ENCODE results near the gene LRRC3.

Gene LRRC3

GRCh38 chr21:44507673-44508425 lies 52.5 kb downstream of the LRRC3 start:
- Histone ChIP-seq H2AFZ (ENCODE audit: low read depth, low read length) (no peak overlapping the region), H3K27ac (ENCODE audit: low read length) (no peak overlapping the region), H3K36me3 (replicated peaks; ENCODE audit: low read depth, low read length) (no peaks in the 10 kb centered on the region), H3K9me3 (ENCODE audit: insufficient read depth, low read length) (no peaks in the 10 kb centered on the region), H4K20me1 (ENCODE audit: insufficient read depth, low read length) (no peaks in the 10 kb centered on the region), H3K4me3 (ENCODE audit: low read length) (no peak overlapping the region), H3K79me2 (ENCODE audit: low read length) (no peaks in the 10 kb centered on the region), H3K4me2 (ENCODE audit: low read length) (no peak overlapping the region), H3K9ac (ENCODE audit: low read length) (no peak overlapping the region), H3K4me1 (ENCODE audit: low read length) (peaks cover 3% of the 10 kb centered on the region; the same call in 1 of the 2 replicates), H3K27me3 (ENCODE audit: low read depth, low read length) (no peaks in the 10 kb centered on the region; the same call in none of the 2 replicates)
- TF ChIP-seq EZH2phosphoT487 (IDR thresholded peaks at IDR 0.05; ENCODE audit: low read depth) = no peak
- TF ChIP-seq CTCF (IDR thresholded peaks at IDR 0.05; ENCODE audit: low read depth, low read length) = no peak

GRCh38 chr21:44508426-44508710 lies 53.1 kb downstream of the LRRC3 start:
- H3K4me3 ChIP-seq (ENCODE audit: low read length) = no peak overlapping the region
- H3K27me3 ChIP-seq (ENCODE audit: low read depth, low read length) = no peaks in the 10 kb centered on the region; the same call in none of the 2 replicates
- H4K20me1 ChIP-seq (ENCODE audit: insufficient read depth, low read length) = no peaks in the 10 kb centered on the region
- no peaks in the 10 kb centered on the region for H3K9me3 ChIP-seq (ENCODE audit: insufficient read depth, low read length)
- no peak overlapping the region for H3K27ac ChIP-seq (ENCODE audit: low read length)
- H3K36me3 ChIP-seq (replicated peaks; ENCODE audit: low read depth, low read length) = no peaks in the 10 kb centered on the region
- no peaks in the 10 kb centered on the region for H3K79me2 ChIP-seq (ENCODE audit: low read length)
- no peak overlapping the region for H2AFZ ChIP-seq (ENCODE audit: low read depth, low read length)
- no peak overlapping the region for H3K9ac ChIP-seq (ENCODE audit: low read length)
- TF ChIP-seq EZH2phosphoT487 (IDR thresholded peaks at IDR 0.05; ENCODE audit: low read depth) = no peak
- TF ChIP-seq CTCF (IDR thresholded peaks at IDR 0.05; ENCODE audit: low read depth, low read length) = no peak
- H3K4me2 ChIP-seq (ENCODE audit: low read length) = no peak overlapping the region
- H3K4me1 ChIP-seq (ENCODE audit: low read length) = peaks cover 3% of the 10 kb centered on the region; the same call in 1 of the 2 replicates

GRCh38 chr21:44508711-44509445 lies 53.6 kb downstream of the LRRC3 start:
- Histone ChIP-seq H3K4me1 (ENCODE audit: low read length) (peaks cover 3% of the 10 kb centered on the region; the same call in 1 of the 2 replicates), H3K27ac (ENCODE audit: low read length) (no peak overlapping the region), H3K4me3 (ENCODE audit: low read length) (no peak overlapping the region), H3K9me3 (ENCODE audit: insufficient read depth, low read length) (no peaks in the 10 kb centered on the region), H3K36me3 (replicated peaks; ENCODE audit: low read depth, low read length) (no peaks in the 10 kb centered on the region), H4K20me1 (ENCODE audit: insufficient read depth, low read length) (no peaks in the 10 kb centered on the region), H3K79me2 (ENCODE audit: low read length) (no peaks in the 10 kb centered on the region), H3K27me3 (ENCODE audit: low read depth, low read length) (no peaks in the 10 kb centered on the region; the same call in none of the 2 replicates), H3K4me2 (ENCODE audit: low read length) (no peak overlapping the region), H3K9ac (ENCODE audit: low read length) (no peak overlapping the region), H2AFZ (ENCODE audit: low read depth, low read length) (no peak overlapping the region)
- TF ChIP-seq EZH2phosphoT487 (IDR thresholded peaks at IDR 0.05; ENCODE audit: low read depth) (no peak), CTCF (IDR thresholded peaks at IDR 0.05; ENCODE audit: low read depth, low read length) (no peak)

DNA sequence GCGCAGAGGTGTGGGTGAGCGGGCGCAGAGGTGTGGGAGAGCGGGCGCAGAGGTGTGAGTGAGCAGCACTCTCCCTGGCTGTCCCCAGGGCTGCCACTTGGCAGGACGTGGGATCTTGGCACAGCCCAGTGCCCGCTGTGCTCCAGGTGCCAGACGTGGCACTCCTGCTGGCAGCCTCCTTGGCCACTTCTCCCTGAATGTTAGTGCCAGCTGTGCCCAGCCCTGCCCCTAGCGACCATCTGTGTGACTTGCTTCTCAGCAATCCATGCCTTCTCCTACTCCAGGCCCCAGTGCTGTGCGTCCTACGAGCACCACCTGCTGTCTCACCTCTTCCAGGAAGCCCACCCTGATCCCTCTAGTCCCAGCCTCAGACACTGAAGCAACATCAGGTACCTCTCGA lies 54.2 kb downstream of the LRRC3 start:
- Histone ChIP-seq H3K4me2 (ENCODE audit: low read length) (no peak overlapping the region), H3K4me3 (ENCODE audit: low read length) (no peak overlapping the region), H3K9ac (ENCODE audit: low read length) (no peak overlapping the region), H3K27me3 (ENCODE audit: low read depth, low read length) (no peaks in the 10 kb centered on the region; the same call in none of the 2 replicates), H2AFZ (ENCODE audit: low read depth, low read length) (no peak overlapping the region), H3K79me2 (ENCODE audit: low read length) (no peaks in the 10 kb centered on the region), H3K36me3 (replicated peaks; ENCODE audit: low read depth, low read length) (no peaks in the 10 kb centered on the region), H3K4me1 (ENCODE audit: low read length) (peaks cover 3% of the 10 kb centered on the region; the same call in 1 of the 2 replicates), H3K27ac (ENCODE audit: low read length) (no peak overlapping the region), H4K20me1 (ENCODE audit: insufficient read depth, low read length) (no peaks in the 10 kb centered on the region), H3K9me3 (ENCODE audit: insufficient read depth, low read length) (no peaks in the 10 kb centered on the region)
- no peak for TF ChIP-seq CTCF (IDR thresholded peaks at IDR 0.05; ENCODE audit: low read depth, low read length)
- no peak for TF ChIP-seq EZH2phosphoT487 (IDR thresholded peaks at IDR 0.05; ENCODE audit: low read depth)
